Stimulated activated CD8-positive, alpha-beta memory T cell treated with anti-CD3 and anti-CD28 coated beads, Interleukin-2, amount 100 ng/mL, for 1 hour (primary cell): Measurements from ENCODE around the gene PKN3.

Source experiments
- DNase-seq, 2 donors: peaks; one replicate each; pipeline ENCODE4 v3.0.0-alpha.2; 2020; ENCODE audit warnings: low read depth in 2 of 2

Gene PKN3

GRCh38 chr9:128716581-128717254, 14.4 kb downstream of the PKN3 start:
- no peak for DNase-seq

GRCh38 chr9:128718047-128718446, 15.7 kb downstream of the PKN3 start:
- no peak for DNase-seq

- no peak for DNase-seq
These were observed 16.2 kb downstream of the PKN3 start for GRCh38 chr9:128718475-128718874.

GRCh38 chr9:128719919-128720605, 17.8 kb downstream of the PKN3 start:
- DNase-seq: no peak

GRCh38 chr9:128720841-128721486, 18.7 kb downstream of the PKN3 start:
- no peak for DNase-seq

GRCh38 chr9:128721487-128722010, 19.2 kb downstream of the PKN3 start:
- no peak for DNase-seq

- DNase-seq: no peak
These were observed 20.4 kb downstream of the PKN3 start for GRCh38 chr9:128722380-128723351.

- DNase-seq: no peak
These were observed 21.1 kb downstream of the PKN3 start for GRCh38 chr9:128723352-128723865.

GRCh38 chr9:128723866-128724743, 21.8 kb downstream of the PKN3 start, which contains the start of gene ZDHHC12:
TSS of gene ZDHHC12 (minus strand) at chr9:128724127. CDS start at chr9:128724093, 34 bp downstream.
- DNase-seq: peak; percentile 98 to 99

- DNase-seq: no peak
These were observed 22.5 kb downstream of the PKN3 start for GRCh38 chr9:128724744-128725211.

GRCh38 chr9:128727640-128728248, 25.4 kb downstream of the PKN3 start:
- no peak for DNase-seq

GRCh38 chr9:128728298-128728697, 26.0 kb downstream of the PKN3 start:
- DNase-seq: no peak

GRCh38 chr9:128729302-128729701, 27.0 kb downstream of the PKN3 start:
- no peak for DNase-seq

- DNase-seq: no peak
These were observed 27.6 kb downstream of the PKN3 start for GRCh38 chr9:128729766-128730517.

GRCh38 chr9:128731093-128731492, 28.8 kb downstream of the PKN3 start:
- DNase-seq: no peak

- no peak for DNase-seq
These were observed 29.4 kb downstream of the PKN3 start for GRCh38 chr9:128731691-128732090.

GRCh38 chr9:128732576-128732975, 30.3 kb downstream of the PKN3 start:
- no peak for DNase-seq

GRCh38 chr9:128733256-128733655, 31.0 kb downstream of the PKN3 start:
- no peak for DNase-seq

- DNase-seq: no peak
These were observed 33.1 kb downstream of the PKN3 start for GRCh38 chr9:128735373-128735772.
